Stimulated activated CD8-positive, alpha-beta memory T cell treated with anti-CD3 and anti-CD28 coated beads, Interleukin-7, amount 100 ng/mL, for 48 hours (primary cell): ENCODE results near the gene TMBIM1.
A peak's percentile ranks its signal among the peaks of the same experiment; 100 is the strongest.

ENCODE experiments used
- DNase-seq, 2 donors: peaks; one replicate each; pipeline ENCODE4 v3.0.0-alpha.2; 2020; ENCODE audit warnings: low read depth in 1 of 2; ENCODE audit errors: extremely low read depth in 1 of 2

Gene TMBIM1

DNA sequence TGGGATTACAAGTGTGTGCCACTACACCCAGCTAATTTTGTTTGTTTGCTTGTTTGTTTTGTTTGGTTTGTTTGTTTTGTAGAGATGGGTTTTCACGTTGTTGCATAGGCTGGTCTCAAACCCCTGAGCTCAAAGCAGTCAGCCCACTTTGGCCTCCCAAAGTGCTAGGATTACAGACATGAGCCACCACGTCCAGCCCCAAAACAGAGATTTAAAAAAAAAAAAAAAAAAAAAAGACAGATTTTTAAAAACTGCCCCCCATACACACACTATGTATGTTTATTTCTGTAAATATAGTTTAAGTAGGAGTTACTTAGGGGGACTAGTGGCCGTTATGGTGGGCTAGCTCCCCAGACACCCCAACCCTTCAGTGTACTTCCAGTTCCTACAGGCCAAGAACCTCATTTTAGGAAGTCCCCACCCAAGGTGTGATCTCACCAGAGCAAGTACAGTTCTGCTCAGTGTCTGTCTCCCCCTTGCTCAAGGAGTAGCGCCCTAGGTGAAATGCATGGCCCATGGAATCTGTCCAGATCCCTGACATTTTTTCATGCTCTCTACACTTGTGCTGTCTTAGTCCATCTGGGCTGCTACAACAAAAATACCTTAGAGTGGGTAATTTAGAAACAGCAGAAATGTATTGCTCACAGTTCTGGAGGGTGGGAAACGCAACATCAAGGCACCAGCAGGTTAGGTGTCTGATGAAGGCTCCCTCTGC is 1.6 kb upstream of the TMBIM1 start:
- no peak for DNase-seq

DNA sequence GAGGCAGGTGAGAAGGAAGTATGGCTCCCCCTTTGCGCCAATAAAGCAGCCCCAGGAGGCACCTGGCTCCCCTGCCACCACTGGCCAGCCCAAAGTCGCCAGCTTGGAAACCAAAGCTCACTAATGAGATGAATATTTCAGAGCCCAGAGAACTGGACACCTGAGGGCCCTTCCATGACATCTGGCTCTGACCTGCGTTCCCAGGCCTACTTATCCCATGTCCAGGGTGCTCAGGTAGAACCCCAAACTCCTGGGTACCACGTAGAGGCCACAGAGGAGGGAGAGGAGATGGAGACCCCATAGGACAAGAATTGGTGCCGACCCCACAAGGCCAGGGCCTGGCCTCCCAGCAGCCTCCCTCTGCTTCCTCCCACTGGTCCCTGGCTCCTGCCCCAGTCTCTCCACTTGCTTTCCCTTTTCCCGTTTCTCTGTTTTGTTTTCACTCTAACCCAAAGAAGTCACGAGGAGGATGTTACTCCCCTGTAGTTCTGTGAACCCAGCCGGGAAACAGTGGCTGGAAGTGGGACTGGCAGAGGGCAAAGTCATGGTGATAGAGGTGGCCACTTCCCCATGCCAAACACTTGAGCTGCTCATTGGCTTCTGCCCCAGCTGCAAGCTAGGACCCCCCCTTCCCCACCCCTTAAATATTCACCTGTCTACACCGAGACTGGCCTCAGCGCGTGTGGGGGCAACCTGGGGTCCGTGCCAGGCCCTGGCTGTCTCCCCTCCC is 820 bp downstream of the TMBIM1 start:
- no peak for DNase-seq

DNA sequence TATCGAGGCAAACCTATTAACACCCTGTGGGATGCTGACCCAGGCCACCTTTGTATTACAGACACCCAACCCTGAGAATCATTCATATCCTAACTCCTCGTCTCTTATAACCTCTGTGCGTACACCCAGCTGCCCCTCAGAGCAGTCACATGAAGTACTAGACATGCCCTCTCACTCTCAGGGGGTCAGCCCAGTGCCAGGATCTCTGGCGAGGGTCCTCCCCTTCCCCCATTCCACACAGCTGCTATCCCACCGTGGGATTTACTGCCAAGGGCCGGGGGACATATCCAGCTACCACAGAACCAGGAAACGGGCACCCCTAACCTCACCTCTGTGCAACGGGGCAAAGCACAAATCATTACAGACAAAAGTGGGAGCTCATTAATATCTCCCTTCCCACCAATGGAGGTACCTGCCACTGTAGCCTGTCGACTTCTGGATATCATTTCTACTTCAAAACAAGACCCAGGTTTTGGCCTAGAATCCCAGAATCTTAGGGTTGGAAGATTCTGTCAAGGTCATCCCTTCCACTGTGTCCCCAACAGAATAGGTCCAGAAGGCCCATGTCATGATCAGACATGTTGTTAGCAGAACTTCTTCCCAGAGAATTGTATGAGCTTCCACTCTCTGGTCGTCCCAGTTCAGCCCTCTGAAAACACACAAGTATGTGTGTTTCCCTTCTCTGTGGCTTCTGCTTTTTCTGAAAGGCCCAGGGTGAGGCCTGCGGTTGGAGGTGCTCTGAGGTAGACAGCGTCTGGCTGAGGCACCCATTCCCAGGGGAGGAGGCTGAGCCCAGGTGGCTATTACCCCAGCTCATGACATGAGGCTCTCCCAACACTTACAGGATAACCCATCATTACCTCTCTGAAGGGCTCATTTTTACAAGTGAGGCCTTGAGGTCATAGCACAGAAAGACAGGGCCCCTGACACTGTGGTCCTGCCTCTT is 1.7 kb downstream of the TMBIM1 start:
- DNase-seq, result no peak

GRCh38 chr2:218289639-218290315 is 2.5 kb downstream of the TMBIM1 start:
- no peak for DNase-seq

GRCh38 chr2:218286570-218287459 is 5.5 kb downstream of the TMBIM1 start:
- peak; percentile 64 to 82 for DNase-seq

DNA sequence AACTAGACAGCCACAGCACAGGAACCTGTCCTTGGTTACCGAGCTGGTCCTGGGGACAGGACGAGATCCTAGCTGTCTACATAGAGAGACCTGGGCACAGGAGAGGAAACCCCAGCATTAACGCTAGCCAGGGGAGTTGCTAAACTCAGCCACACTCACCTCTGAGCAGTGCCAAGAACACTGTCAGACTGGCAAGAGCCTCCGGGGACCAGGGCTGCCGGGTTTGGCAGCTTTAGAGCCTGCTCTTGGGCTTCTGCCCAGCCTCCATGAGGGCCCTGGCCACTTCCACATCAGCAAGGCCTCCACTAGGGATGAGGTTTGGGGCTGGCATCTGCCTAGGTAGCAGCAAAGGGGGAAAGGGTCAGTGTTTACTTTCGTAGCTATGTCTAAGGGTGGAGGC is 6.7 kb downstream of the TMBIM1 start:
- no peak for DNase-seq

GRCh38 chr2:218284106-218284811 is 8.0 kb downstream of the TMBIM1 start:
- DNase-seq, result peak; percentile 36 to 62

- DNase-seq, result no peak
These were observed 9.9 kb downstream of the TMBIM1 start for GRCh38 chr2:218282173-218282991.

DNA sequence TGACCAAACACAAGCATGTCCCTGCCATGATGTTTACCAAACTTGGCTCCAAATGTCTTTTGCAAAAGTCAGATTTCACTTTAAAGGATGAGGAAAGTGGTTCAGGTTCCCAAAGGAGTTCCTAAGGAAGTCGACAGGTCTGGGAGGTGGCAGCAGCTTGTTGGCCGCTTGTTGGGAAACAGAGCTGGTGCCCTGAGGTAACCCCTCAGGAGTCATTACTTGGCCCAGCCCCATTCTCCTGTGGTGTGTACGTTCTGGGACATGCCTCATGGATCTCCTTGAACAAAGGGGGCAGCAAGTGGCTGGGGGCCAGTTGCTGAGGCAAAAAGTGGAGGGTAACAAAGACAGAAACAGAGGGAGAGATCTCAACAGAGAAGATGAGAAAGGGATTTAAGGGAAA is 10.9 kb downstream of the TMBIM1 start:
- no peak for DNase-seq

DNA sequence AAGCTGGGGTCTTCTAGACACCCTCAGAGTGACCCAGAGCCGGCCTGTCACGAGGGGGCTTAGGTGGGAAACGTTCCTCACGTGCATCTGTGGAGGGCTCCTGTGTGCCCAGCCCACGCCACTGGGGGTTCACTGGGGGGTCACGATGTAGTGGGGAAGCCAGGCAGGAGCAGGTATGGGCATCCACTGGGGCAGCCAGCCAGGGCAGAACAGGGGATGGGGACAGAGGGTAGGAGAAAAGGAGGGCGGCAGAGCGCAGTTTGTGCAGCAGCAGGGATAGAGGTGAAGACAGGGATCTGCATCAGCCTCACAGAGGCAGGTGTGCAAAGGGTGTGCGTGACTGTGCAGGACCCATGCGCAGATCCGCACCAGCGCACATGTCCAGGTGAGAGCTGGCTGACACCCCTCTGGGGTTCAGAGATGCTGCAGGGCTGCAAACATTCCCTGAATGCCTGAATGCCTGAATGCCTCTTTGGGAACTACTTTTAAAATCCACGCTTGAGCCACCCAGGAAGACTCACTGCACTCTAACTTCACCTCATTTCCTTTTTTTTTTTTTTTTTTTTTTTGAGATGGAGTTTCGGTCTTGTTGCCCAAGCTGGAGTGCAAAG is 11.9 kb downstream of the TMBIM1 start:
- DNase-seq, result no peak

DNA sequence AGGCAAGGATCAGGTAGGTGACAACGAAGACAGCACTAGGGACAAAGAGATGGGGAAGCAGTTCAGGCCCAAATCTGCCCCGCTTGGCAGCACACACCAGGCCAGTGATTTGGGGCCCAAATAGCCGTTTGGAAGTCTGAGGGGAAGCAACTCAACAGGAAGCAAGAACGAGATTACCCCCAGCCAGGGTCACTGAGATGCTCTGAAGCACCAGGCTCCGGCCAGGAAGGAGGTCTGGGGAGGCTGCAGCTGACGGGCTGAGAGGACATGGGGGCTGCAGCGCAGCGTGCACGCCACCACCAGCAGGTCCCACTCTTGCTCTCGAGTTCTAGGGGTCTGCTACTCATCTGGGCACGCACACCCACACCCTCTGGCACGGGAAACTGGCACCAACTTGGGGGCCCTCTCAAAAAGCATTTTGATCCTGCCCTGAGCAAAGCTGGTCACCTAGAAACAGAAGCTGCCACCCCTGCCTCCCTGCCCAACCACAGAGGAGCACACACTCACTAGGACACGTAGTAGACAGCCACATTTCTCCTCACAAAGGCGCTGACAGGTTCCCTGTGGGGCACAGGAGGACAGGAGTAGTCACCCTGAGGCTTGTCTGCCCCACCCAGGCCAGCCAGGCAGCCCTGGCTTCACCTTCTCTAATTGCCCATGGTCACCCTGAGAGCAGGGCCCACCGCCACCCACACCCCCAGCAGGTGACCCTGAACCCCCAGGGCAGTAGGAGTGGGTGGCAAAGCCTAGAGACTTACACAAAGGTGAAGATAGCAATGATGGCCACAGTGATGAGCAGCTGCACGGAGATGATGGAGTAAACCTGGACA is 13.6 kb downstream of the TMBIM1 start:
- no peak for DNase-seq

DNA sequence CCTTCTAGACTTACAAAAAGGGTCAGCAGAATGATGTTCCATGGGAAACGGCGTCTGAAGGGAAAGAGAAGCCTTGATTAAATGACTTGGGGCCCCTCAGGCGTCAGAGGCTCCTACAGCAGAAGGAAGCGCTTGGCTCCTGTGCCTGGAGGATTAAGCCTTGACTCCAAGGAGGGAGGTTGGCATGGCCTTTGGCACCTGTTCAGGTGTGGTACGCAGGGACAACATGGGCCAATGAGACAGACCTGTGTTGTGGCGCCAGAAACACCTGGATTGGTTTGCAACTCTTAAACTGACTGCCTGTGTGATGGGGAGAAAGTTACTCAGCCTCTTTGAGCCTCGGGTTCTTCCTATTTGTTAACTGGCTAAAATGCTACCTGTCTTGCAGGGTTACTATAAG is 14.4 kb downstream of the TMBIM1 start:
- DNase-seq, result no peak

DNA sequence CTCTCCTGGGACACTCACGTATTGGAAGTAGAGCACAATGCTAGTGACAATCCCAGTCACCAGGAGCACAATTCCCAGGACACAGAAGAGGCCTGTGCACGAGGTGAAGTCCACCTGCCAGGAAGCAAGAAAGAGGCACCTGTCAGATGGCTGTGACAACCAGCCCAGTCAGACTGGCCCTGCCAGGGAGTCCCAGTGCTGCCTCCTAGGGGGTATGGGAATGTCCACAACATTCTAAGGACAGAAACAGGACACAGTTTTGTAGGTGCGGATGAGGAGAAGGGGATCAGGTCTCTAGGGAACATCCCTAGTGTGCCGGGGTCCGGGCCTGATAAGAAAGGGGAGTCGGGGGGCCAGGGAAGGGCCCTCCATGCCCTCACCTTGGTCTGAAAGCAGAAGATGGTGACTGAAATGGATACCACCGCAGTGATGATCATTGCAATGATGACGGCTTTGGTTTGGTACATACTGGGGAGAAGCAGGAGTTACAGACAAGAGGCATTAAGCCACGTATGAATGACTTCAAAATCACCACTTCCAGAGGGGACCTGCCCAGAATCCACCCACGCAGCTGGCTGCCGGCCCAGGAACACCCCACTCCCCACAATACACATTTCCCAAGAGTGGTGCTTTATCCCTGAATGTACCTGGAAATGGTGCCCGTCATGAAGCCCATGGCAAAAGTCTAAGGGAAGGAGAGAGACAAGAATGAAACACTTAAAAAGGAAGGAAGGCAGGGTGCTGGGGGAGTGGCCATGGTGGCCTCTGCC is 15.1 kb downstream of the TMBIM1 start:
- DNase-seq, result no peak

GRCh38 chr2:218275371-218276072 is 16.8 kb downstream of the TMBIM1 start:
- no peak for DNase-seq

GRCh38 chr2:218274586-218274985 is 17.7 kb downstream of the TMBIM1 start:
- no peak for DNase-seq

GRCh38 chr2:218273908-218274249 is 18.4 kb downstream of the TMBIM1 start:
- no peak for DNase-seq
